Neural cell (in vitro differentiated cells): ENCODE measurements around the gene MAT2A. TPM values are rescaled to one million over a fixed set of nuclear protein-coding genes. Genes with fewer than 3 reads are reported as not detected.

Experiments used
- H2AFZ ChIP-seq: fragments of 200-600, 300-800 bp; sonication (generic), shearing (Covaris generic); 2 replicates; pipeline ENCODE4 v1.6.0; 2014; ENCODE audit warnings: low read depth, mild to moderate bottlenecking, antibody characterized with exemption, low read length, moderate library complexity
- H3F3A ChIP-seq: fragments of 200-600 bp; shearing (Covaris generic); 2 replicates; pipeline ENCODE4 v1.6.1; 2016; ENCODE audit warnings: mild to moderate bottlenecking, moderate library complexity, mixed read lengths, antibody characterized with exemption, low read length; ENCODE audit not compliant: insufficient read depth, poor library complexity, severe bottlenecking
- H3K27ac ChIP-seq: fragments of 200-600, 300-800 bp; sonication (generic), shearing (Covaris generic); 2 replicates; pipeline ENCODE4 v1.5.1; 2014; ENCODE audit warnings: mild to moderate bottlenecking, low read length, moderate library complexity
- H3K27me3 ChIP-seq: fragments of 300-800, 200-600 bp; sonication (generic), shearing (Covaris generic); 2 replicates; pipeline ENCODE4 v1.6.0; 2014; ENCODE audit warnings: mild to moderate bottlenecking, low read depth, low read length, moderate library complexity; ENCODE audit not compliant: insufficient read depth
- H3K36me3 ChIP-seq: fragments of 300-800, 200-600 bp; sonication (generic), shearing (Covaris generic); 2 replicates; pipeline ENCODE4 v1.5.1; 2014; ENCODE audit warnings: mild to moderate bottlenecking, antibody characterized with exemption, low read length, moderate library complexity; ENCODE audit not compliant: insufficient read depth
- H3K4me2 ChIP-seq: fragments of 300-800, 200-600 bp; sonication (generic), shearing (Covaris generic); 2 replicates; pipeline ENCODE4 v1.6.0; 2014; ENCODE audit warnings: mild to moderate bottlenecking, low read length
- H3K4me3 ChIP-seq: fragments of 300-800, 200-600 bp; sonication (generic), shearing (Covaris generic); 2 replicates; pipeline ENCODE4 v1.5.1; 2014; ENCODE audit warnings: mild to moderate bottlenecking, low read length, moderate library complexity
- H3K79me2 ChIP-seq: fragments of 200-600 bp; shearing (Covaris generic); replicated peaks from 2 replicates; pipeline ENCODE4 v1.6.0; 2014; ENCODE audit warnings: mild to moderate bottlenecking, low read length, moderate library complexity; ENCODE audit not compliant: insufficient read depth
- H3K9ac ChIP-seq: fragments of 300-800, 200-600 bp; sonication (generic), shearing (Covaris generic); 2 replicates; pipeline ENCODE4 v1.6.1; 2016; ENCODE audit warnings: mild to moderate bottlenecking, low read length, mixed read lengths
- H3K9me2 ChIP-seq: fragments of 200-600 bp; shearing (Covaris generic); 2 replicates; pipeline ENCODE4 v1.6.1; 2016; ENCODE audit warnings: mild to moderate bottlenecking, low read length, mixed read lengths; ENCODE audit not compliant: insufficient read depth
- H3K9me3 ChIP-seq: fragments of 200-600, 300-800 bp; sonication (generic), shearing (Covaris generic); 2 replicates; pipeline ENCODE4 v1.6.1; 2016; ENCODE audit warnings: mild to moderate bottlenecking, mixed run types, low read length, moderate library complexity, mixed read lengths
- H4K20me1 ChIP-seq: fragments of 200-600 bp; shearing (Covaris generic); 2 replicates; pipeline ENCODE4 v1.6.1; 2016; ENCODE audit warnings: mild to moderate bottlenecking, mixed run types; ENCODE audit not compliant: insufficient read depth
- CTCF ChIP-seq: fragments of 450-650 bp; IDR thresholded peaks from 2 replicates; pipeline ENCODE4 v1.5.1; 2014; ENCODE audit warnings: antibody characterized with exemption, mild to moderate bottlenecking, moderate library complexity; ENCODE audit not compliant: poor library complexity, severe bottlenecking
- EP300 ChIP-seq: fragments of 450-650 bp; conservative IDR thresholded peaks from 2 replicates; pipeline ENCODE4 v1.6.1; 2014; ENCODE audit warnings: antibody characterized with exemption, mild to moderate bottlenecking, moderate library complexity; ENCODE audit not compliant: poor library complexity, severe bottlenecking
- EZH2 ChIP-seq: fragments of 200-600, 300-800 bp; shearing (Covaris generic), sonication (generic); IDR thresholded peaks from 2 replicates; pipeline ENCODE4 v1.6.1; 2014; ENCODE audit warnings: antibody characterized with exemption, low read length, borderline replicate concordance, mild to moderate bottlenecking; ENCODE audit not compliant: insufficient read depth, poor library complexity, severe bottlenecking
- MXI1 ChIP-seq: fragments of 450-650 bp; conservative IDR thresholded peaks from 2 replicates; pipeline ENCODE4 v1.6.1; 2014; ENCODE audit warnings: antibody characterized with exemption, mild to moderate bottlenecking; ENCODE audit not compliant: poor library complexity, severe bottlenecking
- POLR2AphosphoS5 ChIP-seq: IDR thresholded peaks from 2 replicates; pipeline ENCODE4 v1.6.1; 2012
- RAD21 ChIP-seq: fragments of 450-650 bp; conservative IDR thresholded peaks from 2 replicates; pipeline ENCODE4 v1.6.1; 2014; ENCODE audit warnings: antibody characterized with exemption, mild to moderate bottlenecking, moderate library complexity
- REST ChIP-seq: IDR thresholded peaks from 2 replicates; pipeline ENCODE4 v1.6.1; 2012; ENCODE audit warnings: borderline replicate concordance
- SMC3 ChIP-seq: fragments of 450-650 bp; conservative IDR thresholded peaks from 2 replicates; pipeline ENCODE4 v1.6.1; 2014; ENCODE audit warnings: antibody characterized with exemption, mild to moderate bottlenecking, moderate library complexity; ENCODE audit not compliant: poor library complexity
- TAF1 ChIP-seq: IDR thresholded peaks from 2 replicates; pipeline ENCODE4 v1.6.1; 2012; ENCODE audit warnings: low read depth
- polyA plus RNA-seq: library from polyadenylated mRNA; depleted of rRNA; stranded (reverse); fragments of >200 nt; gene quantifications from 2 replicates; pipeline ENCODE4 v1.2.3, GENCODE V29; 2014

The MAT2A gene
- polyA plus RNA-seq, 1 donor from 2014 or later, result 230 TPM

GRCh38 chr2:85516653-85517389 is 22.1 kb upstream of the MAT2A start (continued):
- TF ChIP-seq CTCF, result no peak

- Histone ChIP-seq H3K9ac (no peak overlapping the region), H3K27ac (no peak overlapping the region), H3K9me3 (no peaks in the 10 kb centered on the region), H3K4me2 (no peak overlapping the region), H2AFZ (no peak overlapping the region), H3F3A (no peaks in the 10 kb centered on the region), H3K4me3 (no peak overlapping the region), H3K9me2 (no peaks in the 10 kb centered on the region), H3K27me3 (no peaks in the 10 kb centered on the region), H3K79me2 (no peaks in the 10 kb centered on the region), H4K20me1 (no peaks in the 10 kb centered on the region), H3K36me3 (no peaks in the 10 kb centered on the region)
- TF ChIP-seq POLR2AphosphoS5 (no peak), REST (no peak), EZH2 (no peak), SMC3 (no peak), CTCF (no peak), TAF1 (no peak), MXI1 (no peak), RAD21 (no peak), EP300 (no peak)
Measured at GRCh38 chr2:85522090-85522647, 16.8 kb upstream of the MAT2A start.
